Stimulated activated CD8-positive, alpha-beta memory T cell treated with anti-CD3 and anti-CD28 coated beads, Interleukin-15, amount 100 ng/mL, for 4 hours (primary cell): Measurements from ENCODE around the gene SLC22A23.
A peak's percentile ranks its signal among the peaks of the same experiment; 100 is the strongest.

Source experiments
- DNase-seq, 2 donors: peaks; one replicate each; pipeline ENCODE4 v3.0.0-alpha.2; 2020; ENCODE audit warnings: low read depth in 2 of 2

Gene SLC22A23

DNA sequence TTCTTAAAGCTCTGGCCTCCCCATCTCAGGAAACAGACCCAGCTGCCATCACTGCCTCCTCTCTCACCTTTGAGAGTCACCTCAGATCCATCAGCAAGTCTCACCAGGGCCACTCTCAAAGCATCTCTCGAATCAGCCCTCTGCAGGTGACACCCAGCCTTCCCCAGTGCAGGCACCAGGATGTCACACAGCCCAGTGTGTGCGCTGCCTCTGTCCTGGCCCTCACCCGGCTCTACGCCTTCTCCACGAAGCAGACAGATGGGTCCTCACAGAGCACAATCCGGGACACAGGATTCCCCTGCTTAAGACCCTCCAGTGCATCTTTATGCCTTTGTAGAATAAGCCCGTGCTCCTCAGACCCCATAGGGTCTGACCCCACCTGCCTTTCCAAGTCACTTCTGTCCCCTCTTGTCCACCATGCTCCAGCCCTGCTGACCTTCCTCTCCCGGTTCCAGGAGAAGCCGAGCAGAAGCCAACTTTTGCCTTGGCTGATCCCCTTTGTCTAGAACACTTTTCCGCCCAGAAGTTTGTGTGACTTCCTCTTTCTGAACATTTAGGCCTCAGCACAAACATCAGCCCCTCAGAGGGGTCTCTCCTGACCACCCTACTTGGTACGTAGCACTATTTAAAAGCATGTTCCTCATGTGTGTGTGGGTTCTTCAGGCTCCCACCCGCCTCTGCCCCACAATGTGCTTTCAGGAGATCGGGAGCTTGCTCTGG, 137.9 kb downstream of the SLC22A23 start:
- DNase-seq: no peak

GRCh38 chr6:3318226-3318625, 138.6 kb downstream of the SLC22A23 start:
- peak in 1 of 2 donors; percentile 8 for DNase-seq

DNA sequence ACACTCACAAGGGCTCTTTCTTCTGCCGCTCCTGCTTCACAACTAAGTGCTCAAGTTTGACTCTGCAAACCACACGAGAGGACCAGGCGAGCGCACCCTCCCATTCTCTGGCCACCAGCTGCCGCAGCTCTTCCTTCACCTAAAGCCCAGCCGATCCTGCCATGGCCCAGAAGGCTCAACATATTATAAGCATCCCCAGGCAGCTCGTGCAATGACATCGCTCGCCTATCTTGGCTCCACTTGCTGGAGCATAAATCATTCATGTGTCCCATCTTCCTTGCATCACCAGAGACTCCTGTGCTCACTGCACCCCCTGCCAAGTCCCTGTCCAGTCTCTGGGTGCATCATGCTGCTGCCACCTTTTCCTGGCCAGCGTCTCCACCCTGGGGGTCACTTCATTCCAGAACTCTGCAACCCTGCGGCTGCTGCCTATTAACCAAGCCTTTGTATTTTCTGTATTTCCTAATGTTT, 139.1 kb downstream of the SLC22A23 start:
- no peak for DNase-seq

- no peak for DNase-seq
Measured at GRCh38 chr6:3316818-3317217, 140.0 kb downstream of the SLC22A23 start.

DNA sequence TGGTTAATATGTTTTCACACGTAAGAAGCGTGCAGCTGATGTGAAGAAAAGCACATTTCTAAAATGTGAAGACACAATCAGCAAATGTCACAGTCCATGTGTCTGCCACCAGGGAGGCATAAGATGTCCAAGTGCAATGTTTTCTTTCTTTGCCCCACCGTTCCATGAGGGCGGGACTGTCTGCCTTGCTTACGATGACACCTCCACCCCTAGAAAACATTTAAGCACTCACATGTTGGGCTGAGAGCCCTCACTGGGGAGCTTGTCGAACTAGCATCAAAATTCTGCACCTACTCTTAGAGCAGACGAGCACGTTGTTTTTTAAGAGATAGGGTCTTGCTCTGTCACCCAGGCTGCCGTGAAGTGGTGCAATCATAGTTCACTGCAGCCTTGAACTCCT, 140.5 kb downstream of the SLC22A23 start:
- DNase-seq: no peak

DNA sequence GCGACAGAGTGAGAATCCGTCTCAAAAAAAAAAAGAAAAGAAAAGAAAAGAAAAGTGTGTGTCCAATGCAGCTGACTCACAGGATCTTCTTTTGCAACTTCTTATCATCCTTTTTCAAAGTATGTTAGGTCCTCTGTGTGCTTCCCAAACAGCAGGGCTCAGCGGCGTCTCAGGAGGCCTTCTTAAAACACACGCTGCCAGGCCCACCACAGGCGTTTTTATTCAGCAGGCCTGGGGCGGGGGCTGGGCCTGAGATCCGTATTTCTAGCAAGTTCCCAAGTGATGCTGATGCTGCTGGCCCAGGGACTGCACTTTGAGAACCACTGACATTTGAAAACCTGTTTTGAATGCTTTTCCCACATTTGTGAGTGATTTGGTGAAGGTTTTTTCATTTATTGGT, 141.0 kb downstream of the SLC22A23 start:
- no peak for DNase-seq

DNA sequence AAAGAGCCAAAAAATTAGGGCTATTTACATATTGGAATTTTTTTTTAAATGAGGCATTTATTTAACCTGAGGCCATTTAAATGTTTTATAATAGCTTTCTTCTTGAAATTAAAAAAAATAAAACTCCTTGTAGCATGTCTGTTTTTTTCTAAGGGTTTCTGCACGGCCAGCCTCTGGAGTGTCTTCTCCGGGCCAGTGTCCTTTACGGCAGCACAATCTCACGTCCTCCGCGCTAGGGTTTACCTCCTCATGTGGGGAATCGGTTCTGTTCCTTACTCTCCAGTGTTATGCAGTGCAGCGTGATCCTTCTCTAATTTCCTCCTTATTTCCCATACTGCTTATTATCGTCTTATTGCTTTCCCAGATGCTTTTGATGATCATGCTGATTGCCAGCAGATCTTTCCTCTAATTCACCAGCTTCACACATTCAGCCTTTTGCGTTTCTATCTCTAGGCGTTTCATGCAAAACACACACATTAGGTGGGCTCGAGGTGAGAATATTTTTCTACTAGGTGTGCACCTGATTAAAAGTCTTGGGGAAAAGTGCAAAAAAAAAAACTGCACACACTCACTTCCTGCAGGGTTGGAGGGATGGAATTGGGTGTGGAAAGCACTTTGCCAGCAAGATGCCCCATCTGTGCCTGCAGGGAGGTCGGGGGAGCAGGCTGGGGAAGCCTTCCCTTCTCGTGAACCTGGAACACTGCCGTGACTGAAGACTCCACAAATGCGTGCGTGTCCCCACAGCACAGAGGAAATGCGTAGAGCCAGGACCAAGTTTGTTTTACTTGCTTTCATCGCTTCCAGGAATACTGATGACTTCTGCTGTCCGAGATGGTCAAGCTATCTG, 142.0 kb downstream of the SLC22A23 start:
- no peak for DNase-seq

DNA sequence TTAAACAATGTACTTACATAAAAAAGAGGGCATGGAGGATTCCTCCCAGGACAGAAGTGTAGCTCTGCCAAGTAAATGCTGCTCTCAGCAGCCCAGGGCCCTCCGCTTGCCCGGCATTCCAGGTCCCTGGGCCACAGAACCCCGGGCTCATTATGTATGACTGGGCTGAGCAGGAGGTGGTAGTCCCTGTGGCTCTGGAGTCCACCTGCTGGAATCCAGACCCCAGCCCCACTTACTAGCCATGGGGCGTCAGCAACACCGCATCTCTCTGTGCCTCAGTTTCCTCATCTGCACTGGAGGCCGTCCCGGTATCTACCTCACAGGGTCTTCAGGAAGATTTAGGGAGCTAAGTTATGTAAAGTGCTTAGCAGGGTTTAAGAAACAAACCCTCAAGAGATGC, 142.7 kb downstream of the SLC22A23 start:
- no peak for DNase-seq

DNA sequence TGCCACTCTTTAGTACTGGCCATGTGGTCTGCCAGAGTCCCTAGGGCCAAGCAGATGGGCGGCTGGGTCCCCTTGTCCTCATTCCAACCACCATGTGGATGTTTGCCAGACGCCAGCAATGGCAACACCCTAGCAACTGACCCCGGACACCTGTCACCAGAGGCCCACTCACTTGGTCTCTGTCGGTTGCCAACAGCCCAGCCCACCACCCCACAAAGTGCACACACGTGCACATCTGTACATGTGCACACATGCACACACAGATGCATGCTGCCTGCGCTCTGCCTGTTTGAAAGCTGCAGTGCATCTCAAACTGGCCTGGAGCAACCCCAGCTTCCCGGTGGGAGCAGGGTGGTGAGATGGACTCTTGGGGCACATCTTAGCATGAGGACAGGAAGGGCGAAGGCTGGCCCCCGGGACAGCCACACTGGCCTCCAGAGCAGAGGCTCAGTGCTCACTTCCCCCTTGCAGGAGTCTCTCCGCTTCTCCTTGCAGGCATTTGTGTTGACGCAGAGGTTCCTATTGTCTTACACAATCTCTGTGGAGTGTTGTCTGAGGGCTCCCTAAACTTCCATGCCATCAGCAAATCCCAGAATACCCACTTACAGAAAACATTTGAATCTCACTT, 144.1 kb downstream of the SLC22A23 start:
- no peak for DNase-seq

DNA sequence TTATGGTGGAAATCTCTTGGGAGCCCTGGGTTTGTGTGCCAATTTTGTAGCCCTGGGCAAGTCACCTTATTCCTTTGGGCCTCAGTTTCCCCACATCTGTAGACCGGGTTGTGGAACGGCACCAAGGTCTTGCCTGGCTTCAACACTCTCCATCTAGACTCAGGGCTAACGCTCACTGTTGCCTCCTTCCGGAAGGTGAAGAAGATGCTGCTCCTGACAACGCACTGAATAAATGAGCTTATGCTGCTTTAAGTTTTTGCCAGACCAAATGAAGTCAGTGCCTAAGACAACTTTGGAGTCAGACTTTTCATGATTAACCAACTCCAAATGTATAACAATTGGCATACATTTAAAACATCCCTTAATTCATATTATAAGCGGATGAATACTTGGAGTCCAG, 145.0 kb downstream of the SLC22A23 start:
- no peak for DNase-seq

- DNase-seq: no peak
Measured at GRCh38 chr6:3310703-3311102, 146.1 kb downstream of the SLC22A23 start.

DNA sequence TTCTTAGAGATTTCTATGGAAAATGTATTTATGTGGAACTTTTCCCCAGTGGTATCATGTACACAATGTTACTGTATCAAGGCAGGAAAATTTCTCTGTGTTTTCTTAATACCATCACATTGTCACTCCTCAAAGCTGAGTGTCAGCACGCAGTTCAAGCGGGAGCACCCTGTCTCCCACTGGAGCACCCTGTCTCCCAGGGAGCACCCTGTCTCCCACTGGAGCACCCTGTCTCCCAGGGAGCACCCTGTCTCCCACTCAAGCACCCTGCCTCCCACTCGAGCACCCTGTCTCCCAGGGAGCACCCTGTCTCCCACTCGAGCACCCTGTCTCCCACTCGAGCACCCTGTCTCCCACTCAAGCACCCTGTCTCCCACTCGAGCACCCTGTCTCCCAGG, 146.8 kb downstream of the SLC22A23 start:
- DNase-seq: no peak

DNA sequence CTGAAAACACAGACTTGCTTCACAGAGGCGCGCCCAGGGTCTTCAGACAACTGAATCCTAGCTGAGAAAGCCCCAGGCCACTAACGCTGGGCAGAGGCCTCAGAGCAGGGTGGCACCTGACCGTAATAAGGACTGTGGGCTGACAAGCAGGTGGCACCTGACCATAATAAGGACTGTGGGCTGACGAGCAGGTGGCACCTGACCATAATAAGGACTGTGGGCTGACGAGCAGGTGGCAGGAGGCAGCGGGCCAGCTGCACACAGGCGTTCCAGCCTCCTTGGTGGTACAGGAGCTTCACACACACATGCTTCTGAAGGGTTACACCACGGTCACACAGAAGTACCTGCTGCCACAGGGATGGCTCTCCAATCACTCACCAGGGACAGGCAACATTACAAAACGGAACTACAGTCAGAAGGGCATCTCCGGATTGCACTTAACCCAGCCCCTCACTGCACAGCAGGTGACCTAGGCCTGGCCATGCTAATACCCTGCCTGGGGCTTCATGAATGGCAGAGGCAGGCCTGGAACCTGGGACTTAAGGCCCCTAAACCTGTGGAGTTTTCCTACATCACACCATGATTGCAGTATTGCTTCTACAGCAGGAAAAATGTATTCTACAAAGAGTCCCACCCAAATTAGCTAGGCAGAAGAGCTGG, 147.3 kb downstream of the SLC22A23 start:
- DNase-seq: no peak

GRCh38 chr6:3308106-3308505, 148.7 kb downstream of the SLC22A23 start:
- DNase-seq: no peak

GRCh38 chr6:3307436-3307835, 149.4 kb downstream of the SLC22A23 start:
- no peak for DNase-seq

- no peak for DNase-seq
Measured at GRCh38 chr6:3306848-3307247, 150.0 kb downstream of the SLC22A23 start.

- DNase-seq: no peak
Measured at GRCh38 chr6:3305831-3306230, 151.0 kb downstream of the SLC22A23 start.

GRCh38 chr6:3305216-3305565, 151.7 kb downstream of the SLC22A23 start:
- DNase-seq: no peak

DNA sequence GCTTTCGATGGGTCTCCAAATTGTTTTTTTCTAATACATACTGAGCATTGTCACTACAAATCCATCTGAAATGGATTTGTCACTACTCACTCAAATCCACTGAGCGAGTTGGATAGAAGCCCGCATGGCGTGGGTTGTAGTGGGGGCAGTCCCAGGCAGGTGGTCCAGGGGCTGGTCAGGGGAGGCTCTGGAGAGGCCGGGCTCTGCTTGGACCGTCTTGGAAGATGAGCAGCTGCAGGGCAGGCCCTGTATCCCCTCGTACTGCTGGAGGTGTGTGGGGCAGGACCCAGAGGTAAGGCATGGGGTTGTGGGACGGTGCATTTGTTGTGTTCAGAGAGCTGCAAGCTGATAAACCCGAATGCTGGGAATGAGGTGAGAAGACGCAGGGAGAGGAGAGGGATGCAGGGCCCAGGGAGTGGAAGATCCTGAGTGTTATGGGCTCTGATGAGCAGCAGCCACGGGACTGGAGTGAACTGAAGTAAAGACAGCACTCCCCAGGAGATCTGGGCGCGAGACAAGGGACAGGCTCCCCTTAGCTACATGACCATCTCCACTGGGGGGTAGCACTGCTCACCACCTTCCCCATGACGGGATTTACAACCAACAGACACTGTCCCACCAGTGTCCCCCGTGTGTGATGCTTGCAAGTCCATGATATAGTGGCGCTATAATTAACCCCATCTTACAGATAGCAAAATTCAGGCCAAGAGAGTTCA, 152.2 kb downstream of the SLC22A23 start:
- no peak for DNase-seq

DNA sequence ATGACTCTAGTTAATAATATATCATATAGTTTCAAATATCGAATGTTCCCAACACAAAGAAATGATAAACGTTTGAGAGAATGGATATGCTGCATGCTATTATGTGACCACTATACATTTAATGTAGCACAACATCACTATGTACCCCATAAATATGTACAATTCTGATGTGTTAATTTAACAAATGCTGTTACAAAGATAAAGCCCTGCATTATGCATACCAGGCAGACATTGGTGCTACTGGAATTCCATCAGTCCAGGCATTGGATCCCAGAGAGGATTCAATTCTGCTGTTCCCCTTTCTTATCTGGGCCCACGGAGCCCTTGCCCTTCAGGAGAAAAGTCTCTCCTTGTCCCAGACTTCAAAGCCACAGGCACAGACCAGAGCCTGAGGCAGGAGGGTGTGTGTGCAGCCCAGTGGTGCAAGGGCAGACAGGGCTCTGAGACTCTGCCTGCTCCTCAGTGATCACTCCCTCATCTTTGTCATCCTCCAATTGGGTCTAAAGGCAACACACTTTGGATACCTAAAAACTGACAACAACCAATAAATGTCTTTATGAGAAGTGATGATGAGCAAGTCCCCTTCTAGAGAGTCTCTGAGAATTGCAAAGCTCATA, 152.9 kb downstream of the SLC22A23 start:
- no peak for DNase-seq

- DNase-seq: no peak
Measured at GRCh38 chr6:3301506-3301905, 155.3 kb downstream of the SLC22A23 start.
